Transverse colon (tissue), 4 donors: ENCODE results near the gene STK33.

Source experiments
- CTCF ChIP-seq, 5 experiments: fragments of 200-600 bp in 3 of 5; fragments of 450-650 bp in 2 of 5; sonication (generic) in 3 of 5; IDR thresholded peaks; 1 replicate in 2 of 5; 2 replicates in 3 of 5; pipeline ENCODE4 v1.5.1; 2016 to 2017; ENCODE audit warnings: antibody characterized with exemption in 5 of 5, inconsistent platforms in 3 of 5, mild to moderate bottlenecking in 2 of 5, moderate library complexity in 1 of 5
- POLR2A ChIP-seq: fragments of 450-650 bp; IDR thresholded peaks from one replicate; pipeline ENCODE4 v1.6.1; 2016; ENCODE audit warnings: antibody characterized with exemption, mild to moderate bottlenecking, moderate library complexity
- POLR2AphosphoS5 ChIP-seq, 3 donors: sonication (generic); formaldehyde crosslinking; IDR thresholded peaks; one replicate each; pipeline ENCODE4 v1.6.1; 2016; ENCODE audit warnings: antibody characterized with exemption in 3 of 3

DNA sequence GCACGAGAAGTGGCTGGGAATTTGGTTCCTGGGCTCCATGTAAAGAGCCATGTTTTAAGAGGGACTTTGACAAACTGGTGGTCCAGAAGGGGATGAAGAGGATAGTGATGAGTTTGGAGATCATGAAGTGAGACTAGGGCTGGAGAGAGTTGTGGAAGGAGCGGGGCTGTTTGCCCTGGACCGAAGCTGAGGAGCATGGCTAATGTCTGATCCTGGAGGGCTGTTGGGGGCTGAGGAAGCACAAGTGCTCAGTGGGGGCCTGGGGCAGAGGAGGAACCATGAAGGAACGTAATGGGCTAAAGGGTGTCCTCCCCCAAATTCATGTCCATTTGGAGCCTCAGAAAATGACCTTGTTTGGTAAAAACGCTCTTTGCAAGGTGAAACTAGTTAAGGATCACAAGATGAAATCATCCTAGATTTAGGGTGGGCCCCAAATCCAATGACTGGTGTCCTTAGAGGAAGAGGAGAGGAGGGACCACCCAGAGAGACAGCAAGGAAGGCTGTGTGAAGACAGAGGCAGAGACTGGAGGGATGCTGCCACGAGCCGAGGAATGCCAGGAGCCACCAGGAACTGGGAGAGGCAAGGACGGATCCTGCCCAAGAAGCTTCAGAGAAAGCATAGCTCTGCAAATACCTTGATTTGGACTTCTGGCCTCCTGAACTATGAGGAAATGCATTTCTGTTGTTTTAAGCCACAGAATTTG lies 223.1 kb downstream of the STK33 start:
- TF ChIP-seq POLR2A (no peak), CTCF (IDR thresholded peaks at IDR 0.05) (no peak), POLR2AphosphoS5 (IDR thresholded peaks at IDR 0.05) (no peak)
